DMS 273 treated with DMSO at 0.1 percent for 48 hours (cell line): ENCODE results near the gene BCAS3.
"Not testable (repeated sequence)": the region's sequence is repeated elsewhere in the genome, so short reads cannot be mapped to it uniquely, and the experiment has no call there.

Experiments
- DNase-seq: peaks from one replicate; lab custom pipeline; 2025; lab: John Stamatoyannopoulos, UW

BCAS3 gene

DNA sequence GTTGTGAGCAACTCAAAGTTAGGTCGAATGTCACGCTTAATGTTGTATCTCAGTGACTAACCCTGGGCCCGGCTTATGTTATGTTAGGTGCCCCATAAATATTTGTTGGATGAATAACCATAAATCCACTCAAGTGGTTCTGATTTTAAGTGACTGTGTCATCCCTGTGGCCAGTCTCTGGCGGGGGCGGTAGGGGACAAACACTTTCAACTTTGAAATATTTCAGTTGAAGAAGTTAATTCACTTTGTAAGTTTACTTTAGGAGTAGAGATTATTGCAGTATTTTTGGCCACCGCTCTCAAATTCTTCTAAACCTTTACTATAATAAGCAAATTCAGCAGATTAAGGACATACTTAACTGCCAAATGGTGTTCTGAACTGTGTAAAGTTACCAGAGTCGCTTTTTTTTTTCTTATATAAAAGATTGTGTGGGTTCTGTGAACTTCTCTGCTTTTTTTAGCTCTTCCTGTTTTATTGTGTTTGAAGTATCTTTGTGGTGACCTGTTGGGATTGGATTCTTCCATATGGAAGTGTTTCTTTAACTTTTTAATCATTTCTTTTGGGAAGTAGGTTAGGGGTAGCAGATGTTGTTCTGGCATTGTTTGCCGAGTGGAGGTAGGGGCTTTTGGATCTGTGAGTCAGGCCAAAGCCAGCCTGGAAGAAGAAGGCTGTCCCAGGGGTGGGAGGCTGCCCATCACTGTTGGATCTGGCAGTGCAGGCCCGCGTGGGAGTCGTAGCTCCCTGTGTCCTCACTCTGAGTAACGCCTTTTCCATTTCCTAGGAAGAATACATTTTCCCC lies 660.5 kb downstream of the BCAS3 start:
- DNase-seq, result no peak

- no peak for DNase-seq
Measured at GRCh38 chr17:61338874-61339478, 661.3 kb downstream of the BCAS3 start.

DNA sequence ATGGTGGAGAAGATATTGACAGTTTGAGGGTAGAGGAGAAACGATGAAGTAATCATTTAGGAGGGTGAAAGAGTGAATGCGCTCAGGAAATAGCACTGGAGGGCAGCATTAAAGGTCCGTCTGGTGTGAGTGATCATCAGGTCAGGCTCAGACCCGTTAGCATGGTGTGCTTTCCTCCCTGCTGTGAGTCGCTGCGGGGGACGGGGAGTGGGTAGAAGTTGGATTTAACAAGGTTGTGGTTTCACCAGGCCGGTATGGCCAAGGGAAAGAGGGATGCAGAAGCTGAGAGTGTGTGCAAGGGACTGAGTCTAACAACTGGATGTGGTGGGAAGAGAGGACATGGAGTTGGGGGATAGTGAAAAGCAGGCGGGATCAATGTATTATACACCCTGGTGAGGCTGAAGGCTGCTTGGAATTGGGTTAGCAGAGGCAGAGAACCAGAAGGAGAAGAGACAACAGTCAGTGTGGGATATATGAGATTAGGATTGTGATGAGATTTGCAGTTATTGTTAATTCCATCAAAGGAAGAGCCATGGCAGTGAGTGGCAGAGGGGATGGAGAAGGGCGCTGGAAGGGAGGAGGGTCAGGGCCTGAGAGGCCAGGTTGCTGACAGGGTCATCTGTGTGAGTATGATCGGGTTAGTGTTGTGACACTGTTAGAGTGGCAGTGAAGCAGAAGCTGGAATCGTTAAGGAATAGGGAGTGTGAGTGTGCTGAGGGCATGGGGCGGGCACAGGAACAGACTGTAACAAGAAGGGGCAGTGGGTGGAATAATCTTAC lies 663.0 kb downstream of the BCAS3 start:
- DNase-seq, result no peak

DNA sequence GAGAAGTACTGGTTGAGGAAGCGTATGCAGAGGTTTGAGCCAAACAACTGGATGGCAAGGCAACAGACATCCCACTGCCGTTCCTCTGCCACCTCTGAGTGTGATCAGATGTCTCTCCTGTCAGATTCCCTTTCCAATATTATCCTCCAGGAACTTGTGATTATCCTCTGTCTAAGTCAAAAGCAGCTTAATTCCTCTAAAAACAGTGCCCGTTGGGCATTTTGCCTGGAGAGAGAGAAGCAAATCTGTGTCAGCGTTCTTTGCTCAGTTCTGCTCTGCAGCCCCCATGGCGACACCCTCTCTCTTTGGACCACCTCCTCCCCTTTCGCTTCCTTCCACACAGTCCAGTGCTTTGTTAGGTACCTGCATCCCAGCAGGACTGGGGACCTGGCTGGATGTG lies 665.9 kb downstream of the BCAS3 start:
- DNase-seq, result no peak

DNA sequence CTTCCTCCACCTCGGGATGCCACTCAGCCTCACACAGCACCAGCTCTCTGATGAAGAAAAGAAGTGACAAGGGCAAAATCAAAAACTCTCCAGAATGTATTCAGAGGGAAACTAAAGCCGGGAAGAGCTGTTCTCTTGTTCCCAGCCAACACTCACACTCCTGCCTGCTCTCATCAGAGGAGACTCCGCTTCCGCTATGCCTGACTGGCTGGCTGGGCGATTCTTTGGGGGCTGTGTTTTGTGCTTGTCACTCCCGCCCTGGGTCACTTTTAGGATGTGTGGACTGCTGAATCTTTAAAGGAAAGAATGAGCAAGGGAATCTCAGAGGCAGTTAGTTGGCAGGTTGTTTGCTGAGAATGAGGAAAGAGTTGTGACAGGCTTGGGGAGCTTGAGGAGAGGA lies 667.4 kb downstream of the BCAS3 start:
- no peak for DNase-seq

DNA sequence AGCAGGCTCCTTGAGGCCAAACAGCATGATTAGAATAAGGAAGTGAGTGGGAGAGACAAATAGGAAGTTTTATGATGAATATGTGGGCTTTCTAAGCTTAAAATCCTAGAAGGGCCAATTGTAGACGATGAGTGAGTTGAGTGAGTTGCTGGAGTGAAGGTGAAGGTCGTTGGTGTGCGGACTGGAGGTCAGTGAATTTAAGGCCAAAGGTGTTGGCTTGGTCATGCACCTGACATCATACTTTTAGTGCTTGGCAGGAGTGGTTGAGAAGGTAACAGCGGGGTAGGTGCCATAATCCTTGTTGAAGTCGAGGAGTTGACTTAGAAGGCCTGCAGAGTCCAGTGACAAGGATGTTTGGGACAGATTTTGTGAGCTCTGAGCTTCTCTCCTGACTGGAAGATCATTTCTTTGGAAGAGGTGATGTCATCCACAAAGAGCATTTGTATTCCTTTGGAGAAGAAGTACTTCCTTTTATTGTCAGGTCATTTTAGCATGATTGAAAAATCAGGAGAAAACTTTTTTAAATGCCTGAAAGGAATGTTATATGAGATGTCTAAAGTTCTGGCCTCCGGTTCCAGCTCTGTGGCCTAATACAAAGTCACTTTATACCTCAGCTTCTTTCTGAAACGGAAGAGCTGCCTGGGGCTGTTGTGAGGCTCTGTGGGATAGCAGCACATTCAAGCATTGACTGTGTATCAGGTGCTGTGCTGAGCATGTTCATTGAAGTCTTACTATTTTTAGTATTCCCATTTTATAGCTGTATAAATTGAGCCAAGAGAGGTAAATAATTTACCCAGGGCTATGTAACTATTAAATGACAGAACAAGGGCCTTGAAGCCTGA lies 668.4 kb downstream of the BCAS3 start:
- DNase-seq, result no peak

GRCh38 chr17:61349350-61349749 lies 671.7 kb downstream of the BCAS3 start:
- DNase-seq, result no peak

DNA sequence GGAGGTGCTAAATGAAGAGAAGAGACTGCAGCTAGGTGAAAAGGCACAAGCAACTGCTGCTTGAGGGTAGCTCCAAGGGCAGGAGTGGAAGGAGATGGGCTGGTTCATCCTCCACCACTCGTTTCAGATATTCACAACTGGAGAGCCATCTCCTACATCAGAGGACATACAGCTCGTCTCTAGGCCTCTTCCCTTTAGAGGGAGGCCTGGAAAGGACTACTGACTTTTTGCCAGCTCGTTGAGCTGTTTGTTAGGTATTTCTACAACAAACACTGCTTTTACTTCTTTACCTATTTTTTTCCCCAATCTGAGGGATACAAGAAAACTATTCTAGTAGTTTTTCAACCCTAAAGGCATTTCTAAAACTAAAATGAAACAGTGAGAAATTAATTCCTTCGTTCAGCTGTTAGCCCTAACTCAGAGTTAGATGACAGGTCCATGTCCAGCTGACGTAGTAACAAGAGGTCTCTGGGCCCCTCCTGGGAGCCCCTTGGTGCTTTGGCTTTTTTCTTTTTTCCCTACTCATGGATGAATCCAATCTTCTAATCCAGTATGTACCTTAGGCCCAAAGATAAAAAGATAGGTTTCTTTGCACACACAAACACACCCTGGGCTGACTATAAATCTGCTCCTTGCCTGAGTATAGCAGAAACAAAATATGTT lies 674.2 kb downstream of the BCAS3 start:
- no peak for DNase-seq

- DNase-seq, result no peak
Measured at GRCh38 chr17:61352408-61352770, 674.7 kb downstream of the BCAS3 start.

DNA sequence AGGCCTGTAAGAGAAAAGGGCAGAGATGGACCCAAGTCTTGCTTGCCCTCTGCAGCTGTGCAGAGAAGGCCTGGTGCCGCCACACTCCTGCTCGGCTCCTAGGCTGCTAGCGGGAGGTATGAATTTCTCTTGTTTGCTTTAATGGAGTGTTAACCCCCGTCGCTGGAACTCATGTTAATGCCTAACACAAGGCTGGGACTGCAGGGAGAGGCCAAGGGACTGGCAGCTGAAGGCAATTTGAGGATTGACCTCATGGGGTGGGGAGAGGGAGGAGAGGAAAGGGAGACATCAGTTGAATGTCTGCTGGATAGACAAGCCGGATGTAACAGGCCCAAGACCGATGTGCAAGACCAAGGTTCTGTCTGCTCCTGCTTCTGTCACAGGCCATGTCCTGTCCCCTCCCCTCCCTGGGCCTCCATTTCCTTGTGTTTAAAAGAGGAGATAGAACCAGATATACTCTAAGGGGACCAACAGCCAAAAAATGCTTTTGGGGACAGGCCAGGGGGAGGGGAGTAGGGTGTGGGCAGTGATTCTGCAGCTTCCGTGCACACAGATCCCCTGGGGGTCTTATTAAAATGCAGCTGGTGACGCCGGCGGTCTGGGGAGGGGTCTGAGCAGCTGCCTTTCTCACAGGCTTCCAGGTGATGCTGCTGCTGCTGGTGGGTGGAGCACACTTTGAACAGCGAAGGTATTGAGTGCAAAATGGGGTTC lies 675.3 kb downstream of the BCAS3 start:
- no peak for DNase-seq

GRCh38 chr17:61353615-61354014 lies 676.0 kb downstream of the BCAS3 start:
- DNase-seq, result no peak

GRCh38 chr17:61354895-61355874 lies 677.5 kb downstream of the BCAS3 start:
- DNase-seq, result no peak

DNA sequence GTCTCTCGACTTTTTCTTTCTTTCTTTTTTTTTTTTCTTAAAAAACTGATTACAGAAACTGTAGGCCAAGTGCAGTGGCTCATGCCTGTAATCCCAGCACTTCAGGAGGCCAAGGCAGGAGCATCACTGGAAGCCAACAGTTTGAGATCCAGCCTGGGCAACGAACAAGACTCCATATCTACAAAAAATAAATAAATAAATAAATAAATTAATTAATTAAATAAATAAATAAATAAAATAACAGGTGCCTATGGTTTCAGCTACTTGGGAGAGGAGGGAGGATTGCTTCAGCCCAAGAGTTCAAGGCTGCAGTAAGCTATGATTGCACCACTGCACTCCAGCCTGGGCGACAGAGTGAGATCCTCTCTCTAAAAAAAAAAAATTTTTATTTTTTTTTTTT lies 679.4 kb downstream of the BCAS3 start:
- DNase-seq, result not testable (repeated sequence)

DNA sequence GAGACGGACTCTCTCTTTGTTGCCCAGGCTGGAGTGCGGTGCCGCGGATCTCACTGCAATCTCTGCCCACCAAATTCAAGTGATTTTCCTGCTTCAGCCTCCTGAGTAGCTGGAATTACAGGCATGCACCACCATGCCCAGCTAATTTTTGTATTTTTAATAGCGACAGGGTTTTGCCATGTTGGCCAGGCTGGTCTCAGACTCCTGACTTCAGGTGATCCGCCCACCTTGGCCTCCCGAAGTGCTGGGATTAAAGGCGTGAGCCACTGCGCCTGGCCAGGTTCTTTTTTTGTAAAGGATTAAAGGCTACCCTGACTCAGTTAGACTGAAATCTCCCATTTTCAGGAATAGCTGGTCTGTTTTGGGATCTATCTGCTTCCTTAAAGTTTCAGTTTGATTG lies 681.9 kb downstream of the BCAS3 start:
- not testable (repeated sequence) for DNase-seq

DNA sequence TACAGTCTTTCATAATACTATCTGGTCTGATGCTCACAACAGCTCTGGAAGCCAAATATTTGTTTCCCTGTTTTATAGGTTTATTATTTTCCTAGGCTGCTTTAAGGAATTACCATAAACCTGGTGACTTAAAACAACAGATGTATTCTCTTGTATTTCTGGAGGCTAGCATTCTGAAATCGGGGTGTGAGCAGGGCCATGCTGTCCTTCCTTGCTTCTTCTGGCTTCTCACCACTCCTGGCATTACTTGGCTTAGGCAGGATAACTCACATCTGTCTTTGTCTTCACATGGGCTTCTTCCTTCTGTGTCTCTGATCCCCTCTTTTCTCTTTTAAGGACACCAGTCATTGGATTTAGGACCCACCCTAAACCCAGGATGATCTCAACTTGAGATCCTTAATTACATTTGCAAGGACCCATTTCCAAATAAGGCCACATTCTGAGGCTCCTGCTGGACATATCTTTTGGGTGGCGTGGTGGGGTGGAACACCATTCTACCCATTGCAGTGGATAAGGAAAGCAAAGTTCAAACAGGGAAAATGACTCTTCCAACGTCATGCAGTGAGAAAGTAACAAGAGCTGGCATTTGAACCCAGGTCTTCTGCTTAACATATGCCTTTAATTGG lies 682.8 kb downstream of the BCAS3 start:
- no peak for DNase-seq

DNA sequence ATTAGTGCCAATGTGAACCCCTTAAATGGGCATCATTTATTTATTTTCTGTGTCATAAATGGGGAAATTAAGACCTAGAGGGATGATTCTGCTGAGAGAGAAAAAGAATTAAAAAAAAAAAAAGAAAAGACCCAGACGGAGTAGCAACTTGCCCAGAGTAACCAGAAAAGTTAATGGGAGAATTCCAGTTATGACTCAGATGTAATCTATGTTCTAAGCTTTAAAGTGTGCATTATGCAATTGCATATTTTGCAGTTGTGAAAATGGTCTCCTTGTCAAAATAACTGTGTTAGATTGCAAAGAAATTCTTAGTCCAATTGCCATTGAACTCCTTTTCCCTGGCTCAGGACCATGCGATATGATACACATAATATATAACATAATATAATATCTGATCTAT lies 683.4 kb downstream of the BCAS3 start:
- DNase-seq, result no peak

GRCh38 chr17:61362396-61362795 lies 684.7 kb downstream of the BCAS3 start:
- peak; percentile 24 for DNase-seq

GRCh38 chr17:61362852-61363600 lies 685.4 kb downstream of the BCAS3 start:
- DNase-seq, result no peak
